ENCODE measurements around the gene METTL24.

DNA sequence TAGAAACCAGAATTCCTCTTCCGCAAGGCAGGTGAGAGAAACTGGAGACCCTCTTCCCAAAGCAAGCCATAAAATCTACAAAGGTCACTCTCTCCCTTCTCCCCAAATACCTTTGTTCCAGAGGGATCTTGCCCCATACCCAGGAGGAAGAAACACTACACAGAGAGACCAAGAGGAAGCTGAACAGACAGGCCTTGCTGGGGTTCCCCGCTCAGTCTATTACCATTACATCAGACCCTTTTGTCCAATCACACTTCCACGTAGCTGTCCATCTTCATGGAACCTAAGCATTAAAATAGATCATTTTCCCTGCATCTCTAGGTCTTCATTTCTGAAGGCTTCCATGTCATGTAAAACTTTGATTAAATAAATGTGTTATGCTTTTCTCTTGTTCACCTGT, 32.1 kb downstream of the METTL24 start:
- TF ChIP-seq CTCF (IDR thresholded peaks at IDR 0.05) (no peak), EP300 (IDR thresholded peaks at IDR 0.05) (no peak), POLR2A (IDR thresholded peaks at IDR 0.05; ENCODE audit: low read depth) (no peak)

All from esophagus muscularis mucosa (tissue), 4 donors.